ES-I3 (cell line): ENCODE results near the gene NADSYN1.

Experiments
- H3K36me3 ChIP-seq: 2 replicates; pipeline ENCODE4 v1.6.1; 2013; ENCODE audit warnings: mild to moderate bottlenecking, low read length, control low read depth, moderate library complexity; ENCODE audit not compliant: insufficient read depth
- H3K4me1 ChIP-seq: 2 replicates; pipeline ENCODE4 v1.6.1; 2013; ENCODE audit warnings: mild to moderate bottlenecking, control low read depth, low read length; ENCODE audit not compliant: insufficient read depth
- H3K9ac ChIP-seq: 2 replicates; pipeline ENCODE4 v1.6.1; 2013; ENCODE audit warnings: low read depth, mild to moderate bottlenecking, low read length, moderate library complexity
- H3K9me3 ChIP-seq: 2 replicates; pipeline ENCODE4 v1.6.1; 2013; ENCODE audit warnings: mild to moderate bottlenecking, low read length, moderate library complexity; ENCODE audit not compliant: control insufficient read depth, insufficient read depth

NADSYN1 gene

GRCh38 chr11:71491531-71491930 is 38.5 kb downstream of the NADSYN1 start:
- Histone ChIP-seq H3K9me3 (no peaks in the 10 kb centered on the region), H3K9ac (no peak overlapping the region), H3K4me1 (peaks cover 14% of the 10 kb centered on the region; the same call in 1 of the 2 replicates), H3K36me3 (peaks cover 4% of the 10 kb centered on the region; the same call in 1 of the 2 replicates)

DNA sequence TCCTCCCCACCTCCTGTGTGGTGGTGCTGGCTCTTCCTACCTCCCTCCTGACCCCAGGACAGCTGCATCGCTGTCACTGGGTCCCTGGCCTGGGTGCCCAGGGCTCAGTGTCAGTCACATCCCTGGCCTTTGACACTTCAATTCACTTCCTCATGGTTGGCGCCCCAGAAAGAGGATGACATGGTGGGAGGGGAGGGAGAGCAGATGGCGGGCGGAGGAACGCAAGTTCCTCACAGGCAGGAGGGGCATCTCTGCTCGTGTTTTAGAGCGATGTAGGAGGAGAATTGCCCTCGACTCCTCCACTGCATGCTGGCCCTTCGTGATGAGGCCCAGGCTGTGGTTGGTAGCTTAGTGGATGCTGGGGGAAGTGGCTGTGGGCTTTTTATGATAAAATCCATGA is 38.9 kb downstream of the NADSYN1 start:
- H3K36me3 ChIP-seq = peaks cover 4% of the 10 kb centered on the region; the same call in 1 of the 2 replicates
- no peak overlapping the region for H3K9ac ChIP-seq
- no peaks in the 10 kb centered on the region for H3K9me3 ChIP-seq

GRCh38 chr11:71495286-71496230 is 42.6 kb downstream of the NADSYN1 start:
- Histone ChIP-seq H3K4me1 (no peaks in the 10 kb centered on the region), H3K9me3 (no peaks in the 10 kb centered on the region), H3K36me3 (peaks cover 4% of the 10 kb centered on the region; the same call in 1 of the 2 replicates), H3K9ac (no peak overlapping the region)

More for the DNA sequence above, 38.9 kb downstream of the NADSYN1 start:
- H3K4me1 ChIP-seq = peaks cover 14% of the 10 kb centered on the region; the same call in 1 of the 2 replicates

DNA sequence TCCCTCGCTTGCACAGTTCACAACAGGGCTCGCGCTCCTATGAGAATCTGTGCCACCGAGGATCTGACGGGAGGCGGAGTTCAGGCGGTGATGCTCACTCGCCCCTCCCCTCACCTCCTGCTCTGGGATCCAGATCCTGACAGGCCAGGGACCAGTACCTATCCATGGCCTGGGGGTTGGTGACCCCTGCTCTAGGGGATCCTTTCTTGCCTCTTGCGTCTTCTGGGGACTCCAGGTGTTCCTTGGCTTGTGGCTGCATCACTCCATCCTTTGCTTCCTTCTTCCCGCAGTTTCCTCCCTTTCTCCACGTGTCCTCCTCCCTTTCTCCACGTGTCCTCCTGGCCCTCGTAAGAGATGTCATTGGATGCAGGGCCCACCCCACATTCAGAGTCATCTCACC is 43.4 kb downstream of the NADSYN1 start:
- Histone ChIP-seq H3K36me3 (peaks cover 4% of the 10 kb centered on the region; the same call in 1 of the 2 replicates), H3K4me1 (no peaks in the 10 kb centered on the region), H3K9ac (no peak overlapping the region), H3K9me3 (no peaks in the 10 kb centered on the region)

DNA sequence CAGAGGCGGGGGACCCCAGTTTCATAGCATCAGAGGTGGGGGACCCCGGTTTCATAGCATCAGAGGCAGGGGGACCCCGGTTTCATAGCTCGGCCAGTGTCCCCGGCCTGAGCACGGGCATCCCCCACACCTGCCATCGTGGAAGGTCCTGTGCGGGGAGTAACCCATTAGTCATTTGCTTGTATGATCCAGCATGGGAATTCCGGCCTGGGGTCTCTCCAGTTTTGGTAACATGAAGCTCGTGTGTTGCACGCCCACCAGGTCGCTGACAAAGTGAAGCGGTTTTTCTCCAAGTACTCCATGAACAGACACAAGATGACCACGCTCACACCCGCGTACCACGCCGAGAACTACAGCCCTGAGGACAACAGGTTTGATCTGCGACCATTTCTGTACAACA is 45.1 kb downstream of the NADSYN1 start:
- Histone ChIP-seq H3K9ac (no peak overlapping the region), H3K36me3 (peaks cover 4% of the 10 kb centered on the region; the same call in 1 of the 2 replicates), H3K4me1 (no peaks in the 10 kb centered on the region), H3K9me3 (no peaks in the 10 kb centered on the region)

GRCh38 chr11:71499125-71499524 is 46.1 kb downstream of the NADSYN1 start:
- no peak overlapping the region for H3K9ac ChIP-seq
- H3K4me1 ChIP-seq = no peaks in the 10 kb centered on the region
- peaks cover 4% of the 10 kb centered on the region; the same call in 1 of the 2 replicates for H3K36me3 ChIP-seq

GRCh38 chr11:71499546-71499945 is 46.5 kb downstream of the NADSYN1 start:
- Histone ChIP-seq H3K36me3 (peaks cover 4% of the 10 kb centered on the region; the same call in 1 of the 2 replicates), H3K9me3 (no peaks in the 10 kb centered on the region), H3K4me1 (no peaks in the 10 kb centered on the region), H3K9ac (no peak overlapping the region)

More at GRCh38 chr11:71499125-71499524, 46.1 kb downstream of the NADSYN1 start:
- H3K9me3 ChIP-seq = no peaks in the 10 kb centered on the region

GRCh38 chr11:71500601-71501021 is 47.6 kb downstream of the NADSYN1 start:
- 0 out of 2 replicates have a peak, but pooled peaks cover 4% of the 10 kb centered on the region for H3K4me1 ChIP-seq
- no peak overlapping the region for H3K9ac ChIP-seq
- no peaks in the 10 kb centered on the region for H3K9me3 ChIP-seq
- H3K36me3 ChIP-seq = peaks cover 2% of the 10 kb centered on the region; the same call in 1 of the 2 replicates

GRCh38 chr11:71501071-71501985 is 48.3 kb downstream of the NADSYN1 start:
- Histone ChIP-seq H3K4me1 (0 out of 2 replicates have a peak, but pooled peaks cover 4% of the 10 kb centered on the region), H3K36me3 (no peaks in the 10 kb centered on the region), H3K9ac (no peak overlapping the region), H3K9me3 (no peaks in the 10 kb centered on the region)

DNA sequence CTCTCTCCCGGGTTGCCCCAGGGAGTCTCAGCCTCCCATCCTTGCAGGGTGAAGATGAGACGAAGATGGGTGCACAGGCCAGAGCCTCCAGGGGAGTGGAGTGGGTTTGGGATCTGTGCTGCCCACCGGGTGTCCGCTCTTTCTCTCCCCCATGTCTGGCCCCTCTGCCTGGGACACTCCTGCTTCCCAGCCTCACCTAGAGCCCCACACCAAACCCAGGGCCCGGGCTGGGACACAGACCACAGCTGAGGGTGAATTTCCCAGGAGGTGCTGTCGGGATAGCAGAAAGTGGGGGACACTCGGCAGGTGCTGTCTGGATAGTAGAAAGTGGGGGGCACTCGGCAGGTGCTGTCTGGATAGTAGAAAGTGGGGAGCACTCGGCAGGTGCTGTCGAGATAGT is 49.0 kb downstream of the NADSYN1 start:
- no peak overlapping the region for H3K9ac ChIP-seq
- H3K36me3 ChIP-seq = no peaks in the 10 kb centered on the region
- H3K4me1 ChIP-seq = 0 out of 2 replicates have a peak, but pooled peaks cover 4% of the 10 kb centered on the region
- peaks cover 4% of the 10 kb centered on the region; the same call in 1 of the 2 replicates for H3K9me3 ChIP-seq

GRCh38 chr11:71502871-71503435 is 50.0 kb downstream of the NADSYN1 start:
- Histone ChIP-seq H3K36me3 (no peaks in the 10 kb centered on the region), H3K9me3 (peaks cover 4% of the 10 kb centered on the region), H3K4me1 (0 out of 2 replicates have a peak, but pooled peaks cover 4% of the 10 kb centered on the region), H3K9ac (no peak overlapping the region)

DNA sequence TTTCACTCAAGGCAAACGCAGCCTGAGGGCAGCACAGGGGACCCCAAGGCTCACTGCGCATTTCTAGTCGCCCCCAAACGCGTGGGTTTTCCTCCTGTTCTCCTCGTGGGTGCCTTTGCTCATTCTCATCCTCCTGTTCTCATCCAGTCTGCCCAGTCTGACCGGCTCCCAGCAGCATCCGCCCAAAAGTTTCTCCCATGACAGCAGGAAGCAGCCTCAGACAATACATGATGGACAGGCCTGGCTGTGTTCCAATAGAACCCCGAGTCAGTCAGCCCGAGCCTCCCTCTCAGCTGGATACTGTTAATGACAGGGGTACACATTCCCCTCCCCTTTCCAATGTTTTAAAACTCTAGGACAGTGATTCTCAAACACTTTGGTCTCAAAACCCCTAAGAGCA is 51.5 kb downstream of the NADSYN1 start:
- Histone ChIP-seq H3K36me3 (no peaks in the 10 kb centered on the region), H3K9me3 (peaks cover 12% of the 10 kb centered on the region), H3K9ac (no peak overlapping the region), H3K4me1 (0 out of 2 replicates have a peak, but pooled peaks cover 4% of the 10 kb centered on the region)

DNA sequence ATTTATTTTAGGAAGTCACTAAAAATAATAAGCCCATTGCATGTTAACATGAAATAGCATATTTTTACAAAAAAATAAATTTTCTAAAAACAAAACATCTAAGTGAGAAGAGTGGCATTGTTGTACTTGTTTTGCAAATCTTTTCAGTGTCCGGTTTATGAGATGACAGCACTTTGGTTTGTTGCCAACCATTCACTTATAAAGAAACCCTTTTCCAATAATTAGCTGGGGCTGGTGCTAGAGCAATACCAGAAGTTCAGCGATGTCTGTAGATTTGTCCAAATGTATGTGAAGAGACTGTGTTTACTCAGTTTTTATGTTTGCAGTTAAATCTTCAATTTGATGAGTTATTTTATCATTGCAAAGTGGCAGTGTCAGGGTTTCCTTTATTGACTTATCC is 52.0 kb downstream of the NADSYN1 start:
- peaks cover 14% of the 10 kb centered on the region for H3K9me3 ChIP-seq
- 0 out of 2 replicates have a peak, but pooled peaks cover 4% of the 10 kb centered on the region for H3K4me1 ChIP-seq
- H3K9ac ChIP-seq = no peak overlapping the region
- H3K36me3 ChIP-seq = no peaks in the 10 kb centered on the region
